Stimulated activated CD4-positive, alpha-beta T cell treated with anti-CD3 and anti-CD28 coated beads, Interleukin-4, amount 100 ng/mL, for 4 hours (primary cell): Measurements from ENCODE around the gene ADARB2.

Source experiments
- DNase-seq, 2 experiments: peaks; one replicate each; pipeline ENCODE4 v3.0.0-alpha.2; 2020

Gene ADARB2

GRCh38 chr10:1377740-1378397 lies 359.5 kb downstream of the ADARB2 start:
- DNase-seq, result no peak

- no peak for DNase-seq
Measured at GRCh38 chr10:1377231-1377630, 360.1 kb downstream of the ADARB2 start.

DNA sequence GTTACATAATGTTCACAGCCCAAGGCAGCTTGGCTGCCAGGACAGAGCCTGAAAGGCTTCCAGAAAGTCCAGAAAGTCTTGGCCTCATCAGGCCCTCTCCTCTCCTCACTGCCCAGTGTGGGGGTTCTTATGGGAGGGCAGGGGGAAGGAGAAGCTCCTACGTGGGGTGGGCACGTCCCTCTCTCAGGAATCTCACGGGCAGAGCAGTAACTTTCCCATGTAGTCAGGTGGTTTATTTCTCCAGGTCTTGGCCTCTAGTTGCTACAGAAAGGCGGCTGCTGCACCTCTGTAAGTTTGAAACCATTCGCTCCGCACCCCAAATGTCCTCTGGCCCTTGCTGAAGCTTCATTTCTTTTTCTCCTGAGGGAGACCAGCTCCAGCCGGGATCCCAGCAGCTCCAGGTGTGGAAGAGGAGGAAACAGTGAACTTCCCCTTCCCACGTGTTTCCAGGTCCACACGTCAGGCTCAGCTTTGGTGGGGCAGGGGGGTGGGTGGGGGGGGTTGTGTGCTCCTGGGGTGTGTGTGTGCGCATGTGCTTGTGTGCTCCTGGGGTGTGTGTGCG lies 360.9 kb downstream of the ADARB2 start:
- DNase-seq, result no peak

DNA sequence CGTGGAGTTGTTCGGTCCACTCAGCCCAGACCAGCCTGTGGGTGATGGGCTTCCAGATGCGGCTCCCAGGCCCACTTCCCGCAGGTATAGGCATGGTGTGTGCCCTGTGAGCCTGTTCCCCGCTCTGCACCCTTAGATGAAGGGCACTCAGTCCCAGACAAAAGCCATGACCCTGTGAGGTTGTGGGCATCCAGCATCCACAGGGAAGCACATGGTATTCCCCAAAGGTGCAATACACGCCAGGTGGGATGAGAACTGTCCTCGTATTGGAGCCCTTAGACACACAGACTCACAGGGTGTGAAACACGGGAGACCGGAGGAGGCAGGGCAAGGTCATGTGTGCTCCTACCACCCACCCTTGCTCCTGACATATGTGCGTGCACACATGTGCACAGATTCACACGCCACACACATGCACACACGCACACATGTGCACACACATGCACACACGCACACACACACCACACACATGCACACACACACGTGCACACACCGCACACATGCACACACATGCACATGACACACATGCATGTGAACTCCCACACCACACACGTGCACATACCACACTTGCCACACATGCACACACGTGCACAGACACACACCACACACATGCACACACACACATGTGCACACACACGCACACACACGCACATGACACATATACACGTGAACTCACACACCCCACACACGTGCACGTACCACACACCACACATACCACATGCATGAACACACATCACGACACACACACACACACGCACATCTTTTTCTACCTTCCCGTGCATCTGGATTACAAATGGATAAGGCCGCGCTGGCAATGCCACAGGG lies 361.8 kb downstream of the ADARB2 start:
- DNase-seq, result no peak

- no peak for DNase-seq
Measured at GRCh38 chr10:1374511-1375345, 362.6 kb downstream of the ADARB2 start.

DNA sequence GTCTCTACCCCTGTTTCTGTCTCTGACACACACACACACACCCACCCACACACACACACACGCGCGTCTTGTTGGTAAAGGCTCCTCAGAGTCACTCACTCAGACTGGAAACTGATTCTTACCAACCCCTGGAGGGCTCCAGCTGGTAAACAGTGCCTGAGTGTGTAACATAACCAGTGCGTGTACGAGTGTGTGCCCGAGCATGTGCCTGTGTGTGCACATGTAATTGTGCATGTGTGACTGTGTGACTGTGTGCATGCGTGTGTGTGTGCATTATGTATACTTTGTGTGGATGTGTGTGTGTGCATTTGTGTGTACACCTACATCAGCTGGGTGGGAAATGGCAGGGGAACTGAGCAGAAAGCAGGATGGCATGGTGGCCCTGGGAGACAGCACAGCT lies 364.0 kb downstream of the ADARB2 start:
- no peak for DNase-seq

DNA sequence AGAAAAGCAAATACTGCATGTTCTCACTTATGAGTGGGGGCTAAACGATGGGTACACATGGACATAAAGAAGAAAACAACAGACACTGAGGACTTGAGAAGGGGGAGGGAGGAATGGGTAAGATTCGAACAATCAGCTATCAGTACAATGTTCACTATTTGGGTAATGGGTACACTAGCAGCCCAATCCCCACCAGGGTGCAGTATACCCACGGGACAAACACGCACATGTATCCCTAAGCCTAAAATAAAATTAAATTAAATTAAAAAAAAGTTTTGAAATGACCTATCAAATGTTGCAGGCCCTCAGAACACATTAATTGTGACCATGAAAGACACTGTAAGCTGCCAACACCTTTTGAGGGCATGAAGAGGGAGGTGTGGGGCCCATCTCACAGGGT lies 365.1 kb downstream of the ADARB2 start:
- DNase-seq, result no peak

GRCh38 chr10:1370298-1370697 lies 367.0 kb downstream of the ADARB2 start:
- no peak for DNase-seq

- DNase-seq, result no peak
Measured at GRCh38 chr10:1369665-1370064, 367.7 kb downstream of the ADARB2 start.

- no peak for DNase-seq
Measured at GRCh38 chr10:1369197-1369596, 368.1 kb downstream of the ADARB2 start.

GRCh38 chr10:1368842-1369171 lies 368.5 kb downstream of the ADARB2 start:
- peak; percentile 27 to 36 for DNase-seq

DNA sequence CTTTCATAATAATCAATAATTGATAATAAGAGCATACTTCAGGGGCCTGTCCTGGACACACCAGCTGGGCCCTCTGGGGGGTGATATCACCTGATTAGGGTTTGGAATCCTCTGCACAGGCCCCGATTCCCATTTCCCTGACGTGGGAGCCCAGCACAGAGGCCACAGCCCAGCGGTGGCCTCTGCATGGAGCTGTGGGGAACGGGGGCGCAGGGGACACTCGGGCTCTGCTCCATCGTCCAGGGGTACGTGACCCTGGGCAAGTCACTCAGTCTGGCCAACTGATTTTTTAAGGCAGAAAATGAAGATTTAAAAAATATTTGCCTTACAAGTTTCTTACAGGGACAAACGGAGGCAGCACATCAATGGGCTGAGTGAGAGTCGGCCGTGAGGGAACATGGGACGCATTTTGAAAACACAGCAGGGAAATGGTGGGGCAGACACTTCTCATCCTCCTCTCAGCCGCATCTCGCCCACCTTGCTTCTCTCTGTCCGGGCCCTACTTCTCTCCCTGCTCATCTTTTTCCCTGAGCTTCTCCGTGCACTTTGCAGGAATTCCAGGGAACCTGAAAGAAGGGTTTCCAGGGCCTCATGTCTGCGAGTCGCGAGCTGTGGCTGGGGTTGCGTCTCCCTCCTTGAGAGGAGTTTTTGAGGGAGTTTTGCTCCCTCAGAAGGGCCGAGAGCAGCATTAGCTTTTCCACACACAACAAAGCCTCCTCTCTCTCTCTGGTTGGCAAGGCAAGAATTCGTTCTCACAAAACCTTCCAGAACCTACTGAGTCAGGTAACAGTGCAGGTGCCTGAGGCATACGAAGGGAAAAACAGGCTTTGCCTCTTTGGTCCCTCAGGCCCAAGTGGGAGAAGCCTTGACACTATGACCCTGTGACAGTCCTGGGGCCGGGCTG lies 369.1 kb downstream of the ADARB2 start:
- DNase-seq, result no peak

- no peak for DNase-seq
Measured at GRCh38 chr10:1366811-1367425, 370.4 kb downstream of the ADARB2 start.

DNA sequence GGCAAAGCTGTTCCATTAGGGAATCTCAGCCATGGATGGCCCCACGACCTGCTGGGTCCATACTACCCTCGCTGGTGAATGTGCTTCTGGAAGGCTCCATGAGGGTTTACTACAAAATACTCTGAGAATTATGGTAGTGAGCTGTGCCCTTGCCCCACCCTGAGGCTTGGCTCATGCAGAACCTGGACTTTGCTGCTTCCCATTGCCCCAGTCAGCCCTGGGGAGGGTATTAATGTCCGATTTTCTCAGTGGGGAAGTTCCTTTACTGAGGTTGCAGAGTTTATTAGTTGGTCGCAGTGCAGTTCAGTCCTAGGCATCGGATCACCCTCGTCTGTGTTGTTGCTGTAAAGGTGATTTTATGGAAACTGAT lies 371.0 kb downstream of the ADARB2 start:
- DNase-seq, result no peak

DNA sequence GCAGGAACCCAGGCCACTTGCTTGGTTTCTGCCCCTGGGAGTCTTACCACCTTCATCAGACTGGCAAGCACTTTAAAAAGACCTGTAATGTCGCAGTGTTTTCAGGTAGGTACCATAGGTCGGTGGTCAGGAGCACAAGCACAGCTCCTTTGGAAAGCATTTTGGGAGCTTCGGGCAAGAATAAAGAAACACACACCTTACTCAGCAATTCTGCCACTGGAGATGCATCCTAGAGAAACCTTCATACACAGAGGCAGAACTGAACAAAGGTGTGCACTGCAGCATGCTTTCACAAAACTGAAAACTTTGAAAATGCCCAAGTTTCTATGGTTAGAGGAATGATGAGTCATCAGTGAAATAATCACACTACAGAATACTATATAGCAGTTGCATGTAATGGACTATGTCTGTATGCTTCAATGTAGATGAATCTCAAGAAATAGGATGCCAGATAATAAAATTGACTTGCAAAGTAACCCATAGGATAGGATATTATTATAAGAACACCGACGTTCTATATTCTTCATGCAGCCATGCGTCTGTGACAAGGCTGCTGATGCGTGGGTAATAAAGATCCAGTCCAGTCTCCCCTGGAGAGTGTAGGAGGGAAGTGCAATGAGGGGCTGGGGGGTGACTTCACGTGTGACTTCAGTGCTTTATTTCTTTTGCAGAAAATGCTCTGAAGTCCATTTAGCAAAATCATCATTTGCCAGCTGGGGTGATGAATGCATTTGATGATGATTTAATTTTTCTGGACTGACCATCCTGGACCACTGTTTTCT lies 371.6 kb downstream of the ADARB2 start:
- no peak for DNase-seq

GRCh38 chr10:1364151-1364910 lies 373.0 kb downstream of the ADARB2 start:
- DNase-seq, result no peak

GRCh38 chr10:1363446-1364121 lies 373.7 kb downstream of the ADARB2 start:
- no peak for DNase-seq

DNA sequence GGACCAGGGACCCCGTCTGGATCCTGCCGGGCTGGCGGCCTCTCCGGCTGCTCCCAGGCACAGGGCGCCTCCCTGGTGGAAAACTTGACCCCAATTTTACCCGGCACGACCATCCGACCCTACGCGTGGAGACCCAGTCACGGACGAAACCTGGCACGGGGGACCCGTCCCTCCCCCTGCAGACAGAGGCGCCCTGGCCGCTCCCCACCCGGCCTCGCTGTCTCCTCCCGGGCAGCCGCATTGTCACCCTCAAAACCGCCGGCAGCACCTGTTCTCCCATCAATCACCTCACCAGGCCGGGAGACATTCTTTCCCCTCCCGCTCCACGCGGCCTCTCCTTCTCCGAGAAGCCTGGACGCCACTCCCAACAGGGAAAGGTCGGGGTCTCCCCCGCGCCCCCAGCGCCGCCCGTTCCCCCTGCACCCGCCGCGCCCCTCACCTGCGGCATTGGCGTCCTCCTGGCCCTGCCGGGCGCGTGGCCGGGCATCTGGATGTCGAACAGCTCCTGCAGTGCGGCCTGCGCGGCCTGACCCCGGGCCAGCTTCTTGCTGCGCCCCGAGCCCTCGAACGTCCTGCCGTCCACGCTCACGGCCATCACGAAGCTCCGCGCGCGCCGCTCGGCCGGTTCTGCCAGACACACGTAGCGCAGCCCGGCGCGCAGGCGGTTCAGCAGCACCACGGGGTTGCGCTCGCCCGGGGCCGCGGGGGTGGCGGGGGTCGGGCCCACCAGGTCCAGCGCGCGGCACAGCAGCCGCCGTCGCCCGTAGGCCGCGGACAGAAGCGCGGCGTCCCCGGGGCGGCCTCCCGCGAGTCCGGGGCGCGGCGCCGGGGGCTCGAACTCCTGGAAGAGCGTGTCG lies 374.5 kb downstream of the ADARB2 start:
- DNase-seq, result no peak
